ENCODE measurements around the gene GRB10. TPM values are rescaled to one million over a fixed set of nuclear protein-coding genes. Genes with fewer than 3 reads are reported as not detected.

The GRB10 gene
- total RNA-seq, 1 experiment from 2014 or later, result 18.2 TPM

- DNase-seq (ENCODE audit: low read depth), result no peak
Measured at GRCh38 chr7:50721661-50722259, 60.9 kb downstream of the GRB10 start.

- DNase-seq (ENCODE audit: low read depth), result peak; percentile 70
Measured at GRCh38 chr7:50721160-50721559, 61.5 kb downstream of the GRB10 start.

- no peak for DNase-seq (ENCODE audit: low read depth)
Measured at GRCh38 chr7:50720295-50720694, 62.4 kb downstream of the GRB10 start.

GRCh38 chr7:50718876-50719275 is 63.8 kb downstream of the GRB10 start:
- DNase-seq (ENCODE audit: low read depth), result no peak

- DNase-seq (ENCODE audit: low read depth), result no peak
Measured at GRCh38 chr7:50718311-50718710, 64.4 kb downstream of the GRB10 start.

GRCh38 chr7:50717181-50717580 is 65.5 kb downstream of the GRB10 start:
- no peak for DNase-seq (ENCODE audit: low read depth)

- DNase-seq (ENCODE audit: low read depth), result no peak
Measured at GRCh38 chr7:50714857-50715256, 67.8 kb downstream of the GRB10 start.

GRCh38 chr7:50713123-50713965 is 69.4 kb downstream of the GRB10 start:
- no peak for DNase-seq (ENCODE audit: low read depth)

- no peak for DNase-seq (ENCODE audit: low read depth)
Measured at GRCh38 chr7:50712252-50713122, 70.2 kb downstream of the GRB10 start.

GRCh38 chr7:50711271-50712175 is 71.2 kb downstream of the GRB10 start:
- DNase-seq (ENCODE audit: low read depth), result no peak

- no peak for DNase-seq (ENCODE audit: low read depth)
Measured at GRCh38 chr7:50710441-50711154, 72.1 kb downstream of the GRB10 start.

GRCh38 chr7:50709151-50709550 is 73.5 kb downstream of the GRB10 start:
- no peak for DNase-seq (ENCODE audit: low read depth)

GRCh38 chr7:50707236-50708006 is 75.3 kb downstream of the GRB10 start:
- DNase-seq (ENCODE audit: low read depth), result no peak

- no peak for DNase-seq (ENCODE audit: low read depth)
Measured at GRCh38 chr7:50706469-50706937, 76.2 kb downstream of the GRB10 start.

GRCh38 chr7:50704844-50705243 is 77.9 kb downstream of the GRB10 start:
- no peak for DNase-seq (ENCODE audit: low read depth)

GRCh38 chr7:50703654-50704053 is 79.0 kb downstream of the GRB10 start:
- no peak for DNase-seq (ENCODE audit: low read depth)

GRCh38 chr7:50699143-50699542 is 83.6 kb downstream of the GRB10 start:
- DNase-seq (ENCODE audit: low read depth), result no peak

GRCh38 chr7:50697748-50698147 is 84.9 kb downstream of the GRB10 start:
- no peak for DNase-seq (ENCODE audit: low read depth)
